GM10266 (cell line): ENCODE results near the gene CYB561A3.

Source experiments
- DNase-seq: peaks from one replicate; pipeline ENCODE4 v3.0.0; 2012; ENCODE audit errors: extremely low spot score
- TF ChIP-seq, protein P1 (sequence below): IDR thresholded peaks from 2 replicates; pipeline ENCODE4 v1.5.1; 2012; ENCODE audit warnings: mild to moderate bottlenecking, low read depth; ENCODE audit not compliant: control insufficient read depth, insufficient read depth; ENCODE audit errors: missing control alignments

CYB561A3 gene

GRCh38 chr11:61302550-61302949, 59.1 kb downstream of the CYB561A3 start:
- TF ChIP-seq, protein P1, sequence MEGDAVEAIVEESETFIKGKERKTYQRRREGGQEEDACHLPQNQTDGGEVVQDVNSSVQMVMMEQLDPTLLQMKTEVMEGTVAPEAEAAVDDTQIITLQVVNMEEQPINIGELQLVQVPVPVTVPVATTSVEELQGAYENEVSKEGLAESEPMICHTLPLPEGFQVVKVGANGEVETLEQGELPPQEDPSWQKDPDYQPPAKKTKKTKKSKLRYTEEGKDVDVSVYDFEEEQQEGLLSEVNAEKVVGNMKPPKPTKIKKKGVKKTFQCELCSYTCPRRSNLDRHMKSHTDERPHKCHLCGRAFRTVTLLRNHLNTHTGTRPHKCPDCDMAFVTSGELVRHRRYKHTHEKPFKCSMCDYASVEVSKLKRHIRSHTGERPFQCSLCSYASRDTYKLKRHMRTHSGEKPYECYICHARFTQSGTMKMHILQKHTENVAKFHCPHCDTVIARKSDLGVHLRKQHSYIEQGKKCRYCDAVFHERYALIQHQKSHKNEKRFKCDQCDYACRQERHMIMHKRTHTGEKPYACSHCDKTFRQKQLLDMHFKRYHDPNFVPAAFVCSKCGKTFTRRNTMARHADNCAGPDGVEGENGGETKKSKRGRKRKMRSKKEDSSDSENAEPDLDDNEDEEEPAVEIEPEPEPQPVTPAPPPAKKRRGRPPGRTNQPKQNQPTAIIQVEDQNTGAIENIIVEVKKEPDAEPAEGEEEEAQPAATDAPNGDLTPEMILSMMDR: no peak
- DNase-seq: no peak
